ENCODE results near the gene DOK7.

GRCh38 chr4:3417448-3417847 lies 45.7 kb upstream of the DOK7 start:
- no peak for TF ChIP-seq CTCF (IDR thresholded peaks at IDR 0.05; ENCODE audit: low read length)
- no peak for TF ChIP-seq EZH2 (optimal IDR thresholded peaks at IDR 0.05; ENCODE audit: low read depth, low read length)
- no peak for TF ChIP-seq EZH2phosphoT487 (IDR thresholded peaks at IDR 0.05; ENCODE audit: low read length)

Measured in MM.1S (cell line).